Activated CD4-positive, alpha-beta T cell treated with anti-CD3 and anti-CD28 coated beads, Interleukin-2, amount 10 ng/mL, durations not matched to agents 24 days and 14 days (primary cell): ENCODE results near the gene ITIH6. TPM values are rescaled to one million over a fixed set of nuclear protein-coding genes. Genes with fewer than 3 reads are reported as not detected.

ENCODE experiments used
- DNase-seq: peaks from one replicate; pipeline ENCODE4 v3.0.0; 2022
- H3K27ac Mint-ChIP-seq: one replicate; pipeline ENCODE4 v1.8.0; 2022; ENCODE audit warnings: mild to moderate bottlenecking, mixed read lengths
- H3K27me3 Mint-ChIP-seq: one replicate; pipeline ENCODE4 v1.8.0; 2022; ENCODE audit warnings: mixed read lengths
- H3K36me3 Mint-ChIP-seq: one replicate; pipeline ENCODE4 v1.8.0; 2022; ENCODE audit warnings: low read depth, mild to moderate bottlenecking, mixed read lengths
- H3K4me1 Mint-ChIP-seq: one replicate; pipeline ENCODE4 v1.8.0; 2021; ENCODE audit warnings: mixed read lengths
- H3K4me3 Mint-ChIP-seq: one replicate; pipeline ENCODE4 v1.8.0; 2022; ENCODE audit warnings: mild to moderate bottlenecking, moderate library complexity, mixed read lengths
- H3K9me3 Mint-ChIP-seq: one replicate; pipeline ENCODE4 v1.8.0; 2021; ENCODE audit warnings: mixed read lengths
- intact Hi-C: fragments of 100-400 bp; cut with micrococcal nuclease; formaldehyde crosslinking; loops from one replicate; pipeline ENCODE4 v1.15.1; 2023
- total RNA-seq: library from RNA; stranded (reverse); gene quantifications from 2 replicates; pipeline ENCODE4 v1.2.3, GENCODE V29; 2022

The ITIH6 gene
- total RNA-seq, 1 donor from 2014 or later: not detected

- no peaks in the 10 kb centered on the region for H3K36me3 Mint-ChIP-seq
- H3K4me1 Mint-ChIP-seq: no peaks in the 10 kb centered on the region
- no peak overlapping the region for H3K27ac Mint-ChIP-seq
- DNase-seq: no peak
- intact Hi-C loops: no loop called here
- H3K4me3 Mint-ChIP-seq: no peak overlapping the region
- H3K27me3 Mint-ChIP-seq: no peaks in the 10 kb centered on the region
- no peaks in the 10 kb centered on the region for H3K9me3 Mint-ChIP-seq
Measured at GRCh38 chrX:54721424-54721823, 76.6 kb downstream of the ITIH6 start.

- Mint-ChIP-seq H3K9me3 (peaks cover 3% of the 10 kb centered on the region), H3K4me3 (no peak overlapping the region), H3K27me3 (no peaks in the 10 kb centered on the region), H3K36me3 (no peaks in the 10 kb centered on the region), H3K27ac (no peak overlapping the region), H3K4me1 (no peaks in the 10 kb centered on the region)
- no peak for DNase-seq
- intact Hi-C loops: no loop called here
Measured at GRCh38 chrX:54715621-54716020, 82.4 kb downstream of the ITIH6 start.

GRCh38 chrX:54714424-54714823 lies 83.6 kb downstream of the ITIH6 start:
- no peaks in the 10 kb centered on the region for H3K36me3 Mint-ChIP-seq
- H3K4me3 Mint-ChIP-seq: no peak overlapping the region
- H3K27me3 Mint-ChIP-seq: no peaks in the 10 kb centered on the region

GRCh38 chrX:54711735-54712134 lies 86.3 kb downstream of the ITIH6 start:
- DNase-seq: no peak
- Mint-ChIP-seq H3K9me3 (peaks cover 3% of the 10 kb centered on the region), H3K27ac (no peak overlapping the region), H3K4me1 (no peaks in the 10 kb centered on the region), H3K4me3 (no peak overlapping the region), H3K27me3 (peaks cover 1% of the 10 kb centered on the region), H3K36me3 (no peaks in the 10 kb centered on the region)
- intact Hi-C loops: no loop called here

More at GRCh38 chrX:54714424-54714823, 83.6 kb downstream of the ITIH6 start:
- DNase-seq: no peak
- H3K9me3 Mint-ChIP-seq: peaks cover 3% of the 10 kb centered on the region
- intact Hi-C loops: no loop called here
- H3K27ac Mint-ChIP-seq: no peak overlapping the region
- H3K4me1 Mint-ChIP-seq: no peaks in the 10 kb centered on the region

- Mint-ChIP-seq H3K4me3 (no peak overlapping the region), H3K36me3 (no peaks in the 10 kb centered on the region), H3K4me1 (no peaks in the 10 kb centered on the region), H3K27ac (no peak overlapping the region), H3K27me3 (peaks cover 6% of the 10 kb centered on the region), H3K9me3 (peaks cover 3% of the 10 kb centered on the region)
- intact Hi-C loops: no loop called here
- DNase-seq: no peak
Measured at GRCh38 chrX:54710920-54711319, 87.1 kb downstream of the ITIH6 start.

GRCh38 chrX:54708404-54708803 lies 89.7 kb downstream of the ITIH6 start:
- intact Hi-C loops: no loop called here
- no peaks in the 10 kb centered on the region for H3K4me1 Mint-ChIP-seq

More at GRCh38 chrX:54708404-54708803, 89.7 kb downstream of the ITIH6 start:
- Mint-ChIP-seq H3K27me3 (peaks cover 8% of the 10 kb centered on the region), H3K36me3 (no peaks in the 10 kb centered on the region), H3K9me3 (no peaks in the 10 kb centered on the region), H3K27ac (no peak overlapping the region), H3K4me3 (no peak overlapping the region)
- DNase-seq: no peak

Other genes starting within 250 kb of the ITIH6 start
- 25.2 and 26.4 TPM in 2 replicates for gene MAGED2, start 9.5 kb upstream of the ITIH6 start, total RNA-seq
- gene TRO, start 122.6 kb upstream of the ITIH6 start, total RNA-seq: 1.6 and 2.6 TPM in 2 replicates
- gene PFKFB1, start 195.9 kb upstream of the ITIH6 start, total RNA-seq: 0.47 and 0.58 TPM in 2 replicates
- gene APEX2, start 202.1 kb upstream of the ITIH6 start, total RNA-seq: 32.2 and 36.1 TPM in 2 replicates
- not detected in 2 replicates for gene ALAS2, start 232.7 kb upstream of the ITIH6 start, total RNA-seq